ENCODE results near the gene ETFBKMT.
"Not testable (repeated sequence)": the region's sequence is repeated elsewhere in the genome, so short reads cannot be mapped to it uniquely, and the experiment has no call there.

GRCh38 chr12:31708118-31708517 lies 48.6 kb downstream of the ETFBKMT start:
- not testable (repeated sequence) for TF ChIP-seq CTCF (IDR thresholded peaks at IDR 0.05); MAX (CRISPR knock-in tag; IDR thresholded peaks at IDR 0.05)
- TF ChIP-seq, protein P1, sequence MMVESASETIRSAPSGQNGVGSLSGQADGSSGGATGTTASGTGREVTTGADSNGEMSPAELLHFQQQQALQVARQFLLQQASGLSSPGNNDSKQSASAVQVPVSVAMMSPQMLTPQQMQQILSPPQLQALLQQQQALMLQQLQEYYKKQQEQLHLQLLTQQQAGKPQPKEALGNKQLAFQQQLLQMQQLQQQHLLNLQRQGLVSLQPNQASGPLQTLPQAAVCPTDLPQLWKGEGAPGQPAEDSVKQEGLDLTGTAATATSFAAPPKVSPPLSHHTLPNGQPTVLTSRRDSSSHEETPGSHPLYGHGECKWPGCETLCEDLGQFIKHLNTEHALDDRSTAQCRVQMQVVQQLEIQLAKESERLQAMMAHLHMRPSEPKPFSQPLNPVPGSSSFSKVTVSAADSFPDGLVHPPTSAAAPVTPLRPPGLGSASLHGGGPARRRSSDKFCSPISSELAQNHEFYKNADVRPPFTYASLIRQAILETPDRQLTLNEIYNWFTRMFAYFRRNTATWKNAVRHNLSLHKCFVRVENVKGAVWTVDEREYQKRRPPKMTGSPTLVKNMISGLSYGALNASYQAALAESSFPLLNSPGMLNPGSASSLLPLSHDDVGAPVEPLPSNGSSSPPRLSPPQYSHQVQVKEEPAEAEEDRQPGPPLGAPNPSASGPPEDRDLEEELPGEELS (CRISPR knock-in tag; IDR thresholded peaks at IDR 0.05): not testable (repeated sequence)
- TF ChIP-seq, protein P2, sequence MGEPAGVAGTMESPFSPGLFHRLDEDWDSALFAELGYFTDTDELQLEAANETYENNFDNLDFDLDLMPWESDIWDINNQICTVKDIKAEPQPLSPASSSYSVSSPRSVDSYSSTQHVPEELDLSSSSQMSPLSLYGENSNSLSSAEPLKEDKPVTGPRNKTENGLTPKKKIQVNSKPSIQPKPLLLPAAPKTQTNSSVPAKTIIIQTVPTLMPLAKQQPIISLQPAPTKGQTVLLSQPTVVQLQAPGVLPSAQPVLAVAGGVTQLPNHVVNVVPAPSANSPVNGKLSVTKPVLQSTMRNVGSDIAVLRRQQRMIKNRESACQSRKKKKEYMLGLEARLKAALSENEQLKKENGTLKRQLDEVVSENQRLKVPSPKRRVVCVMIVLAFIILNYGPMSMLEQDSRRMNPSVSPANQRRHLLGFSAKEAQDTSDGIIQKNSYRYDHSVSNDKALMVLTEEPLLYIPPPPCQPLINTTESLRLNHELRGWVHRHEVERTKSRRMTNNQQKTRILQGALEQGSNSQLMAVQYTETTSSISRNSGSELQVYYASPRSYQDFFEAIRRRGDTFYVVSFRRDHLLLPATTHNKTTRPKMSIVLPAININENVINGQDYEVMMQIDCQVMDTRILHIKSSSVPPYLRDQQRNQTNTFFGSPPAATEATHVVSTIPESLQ (CRISPR knock-in tag; IDR thresholded peaks at IDR 0.05): not testable (repeated sequence)
- TF ChIP-seq, protein P3, sequence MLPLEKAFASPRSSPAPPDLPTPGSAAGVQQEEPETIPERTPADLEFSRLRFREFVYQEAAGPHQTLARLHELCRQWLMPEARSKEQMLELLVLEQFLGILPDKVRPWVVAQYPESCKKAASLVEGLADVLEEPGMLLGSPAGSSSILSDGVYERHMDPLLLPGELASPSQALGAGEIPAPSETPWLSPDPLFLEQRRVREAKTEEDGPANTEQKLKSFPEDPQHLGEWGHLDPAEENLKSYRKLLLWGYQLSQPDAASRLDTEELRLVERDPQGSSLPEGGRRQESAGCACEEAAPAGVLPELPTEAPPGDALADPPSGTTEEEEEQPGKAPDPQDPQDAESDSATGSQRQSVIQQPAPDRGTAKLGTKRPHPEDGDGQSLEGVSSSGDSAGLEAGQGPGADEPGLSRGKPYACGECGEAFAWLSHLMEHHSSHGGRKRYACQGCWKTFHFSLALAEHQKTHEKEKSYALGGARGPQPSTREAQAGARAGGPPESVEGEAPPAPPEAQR (CRISPR knock-in tag; IDR thresholded peaks at IDR 0.05): not testable (repeated sequence)

Data from WTC11 (cell line).